NT2/D1 (cell line): ENCODE measurements around the gene GSKIP.

Experiments used
- SUZ12 ChIP-seq: IDR thresholded peaks from 2 replicates; pipeline ENCODE4 v1.6.1; 2011; ENCODE audit not compliant: insufficient read length, insufficient read depth; ENCODE audit errors: extremely low read depth
- ZNF274 ChIP-seq: IDR thresholded peaks from 2 replicates; pipeline ENCODE4 v1.6.1; 2011; ENCODE audit warnings: mild to moderate bottlenecking, low read depth, low read length

DNA sequence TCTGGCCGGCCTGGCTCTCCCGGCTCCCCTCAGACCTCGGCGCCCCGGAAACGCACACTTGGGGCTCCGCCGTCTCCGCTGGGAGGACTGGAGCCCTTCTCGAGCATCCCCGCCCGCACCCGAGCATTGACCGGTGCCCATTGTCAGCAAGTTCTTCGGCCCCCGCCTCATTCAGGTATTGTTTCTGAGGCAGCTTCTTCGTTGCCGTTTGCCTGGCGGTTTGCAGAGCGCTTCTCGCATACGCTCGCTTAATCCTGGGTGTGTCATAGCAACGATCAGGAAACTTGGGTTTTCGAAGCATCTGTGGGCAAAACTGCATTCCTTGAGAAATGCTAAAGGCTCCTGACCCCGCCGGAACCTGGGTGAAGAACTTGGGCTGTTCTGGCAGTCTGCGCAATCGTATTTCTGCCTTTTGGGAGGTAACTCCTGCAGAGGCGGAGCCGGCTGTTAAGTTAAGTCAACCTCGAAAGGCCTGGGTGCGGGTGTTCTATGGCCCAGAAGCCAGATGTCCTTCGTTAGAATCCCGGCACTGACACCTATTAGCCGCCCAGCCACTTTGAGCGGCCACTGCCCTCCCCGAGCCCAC is 518 bp downstream of the GSKIP start:
- no peak for TF ChIP-seq ZNF274
- TF ChIP-seq SUZ12, result no peak
